ENCODE data around the gene ATP6V1B1.

The ATP6V1B1 gene

GRCh38 chr2:70892750-70893149 is 43.0 kb upstream of the ATP6V1B1 start:
- H3K9ac ChIP-seq (ENCODE audit: low read depth in 1 of 2, low read length in 2 of 2): no peak overlapping the region
- peaks cover 81 to 92% of the 10 kb centered on the region in 2 donors for H3K27me3 ChIP-seq (ENCODE audit: control insufficient read depth in 1 of 2, insufficient read depth in 2 of 2, low read length in 2 of 2)
- H3K36me3 ChIP-seq (ENCODE audit: control insufficient read depth in 1 of 2, insufficient read depth in 2 of 2, low read length in 2 of 2): no peaks in the 10 kb centered on the region
- peaks cover 6 to 17% of the 10 kb centered on the region in 2 donors for H3K4me1 ChIP-seq (ENCODE audit: control insufficient read depth in 1 of 2, insufficient read depth in 2 of 2, low read length in 2 of 2)
- H3K4me3 ChIP-seq (ENCODE audit: low read depth in 1 of 2, low read length in 2 of 2): no peak overlapping the region
- no peaks in the 10 kb centered on the region for H3K9me3 ChIP-seq (ENCODE audit: control insufficient read depth in 1 of 2, low read length in 2 of 2)
- no peak overlapping the region for H3K27ac ChIP-seq (ENCODE audit: low read depth, low read length)

- Histone ChIP-seq H3K4me3 (ENCODE audit: low read depth in 1 of 2, low read length in 2 of 2) (no peak overlapping the region), H3K4me1 (ENCODE audit: control insufficient read depth in 1 of 2, insufficient read depth in 2 of 2, low read length in 2 of 2) (peaks cover 3 to 13% of the 10 kb centered on the region in 2 donors), H3K27ac (ENCODE audit: low read depth, low read length) (no peak overlapping the region), H3K9me3 (ENCODE audit: control insufficient read depth in 1 of 2, low read length in 2 of 2) (no peaks in the 10 kb centered on the region), H3K9ac (ENCODE audit: low read depth in 1 of 2, low read length in 2 of 2) (no peak overlapping the region), H3K36me3 (ENCODE audit: control insufficient read depth in 1 of 2, insufficient read depth in 2 of 2, low read length in 2 of 2) (no peaks in the 10 kb centered on the region), H3K27me3 (ENCODE audit: control insufficient read depth in 1 of 2, insufficient read depth in 2 of 2, low read length in 2 of 2) (peaks cover 81 to 92% of the 10 kb centered on the region in 2 donors)
Observed at GRCh38 chr2:70893186-70893585, 42.5 kb upstream of the ATP6V1B1 start.

DNA sequence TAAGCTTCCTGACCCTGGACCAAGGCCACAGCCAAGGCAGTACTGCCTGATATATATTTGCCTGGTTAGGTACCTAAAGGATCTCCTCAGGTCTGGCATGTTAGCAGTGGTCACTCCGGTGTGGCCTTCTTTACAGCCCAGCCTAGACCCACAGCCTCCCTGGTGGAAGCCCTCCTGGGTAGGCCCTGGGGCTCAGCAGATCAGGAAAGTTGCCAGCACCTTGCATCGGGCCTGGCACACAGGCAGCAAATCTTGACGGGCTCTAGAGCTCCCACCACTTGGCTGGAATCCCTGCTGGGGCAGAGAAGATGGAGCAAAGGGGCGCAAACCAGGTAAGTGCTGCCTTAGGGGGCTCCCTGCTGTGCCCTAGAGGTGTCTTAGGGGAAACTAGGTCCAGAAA is 40.9 kb upstream of the ATP6V1B1 start:
- H3K9ac ChIP-seq (ENCODE audit: low read depth in 1 of 2, low read length in 2 of 2): no peak overlapping the region
- H3K27me3 ChIP-seq (ENCODE audit: control insufficient read depth in 1 of 2, insufficient read depth in 2 of 2, low read length in 2 of 2): peaks cover 80 to 93% of the 10 kb centered on the region in 2 donors
- no peak overlapping the region for H3K27ac ChIP-seq (ENCODE audit: low read depth, low read length)
- H3K36me3 ChIP-seq (ENCODE audit: control insufficient read depth in 1 of 2, insufficient read depth in 2 of 2, low read length in 2 of 2): no peaks in the 10 kb centered on the region
- no peak overlapping the region for H3K4me3 ChIP-seq (ENCODE audit: low read depth in 1 of 2, low read length in 2 of 2)
- H3K4me1 ChIP-seq (ENCODE audit: control insufficient read depth in 1 of 2, insufficient read depth in 2 of 2, low read length in 2 of 2): no peaks in the 10 kb centered on the region
- no peaks in the 10 kb centered on the region for H3K9me3 ChIP-seq (ENCODE audit: control insufficient read depth in 1 of 2, low read length in 2 of 2)

GRCh38 chr2:70895249-70895648 is 40.5 kb upstream of the ATP6V1B1 start:
- no peak overlapping the region for H3K27ac ChIP-seq (ENCODE audit: low read depth, low read length)
- H3K27me3 ChIP-seq (ENCODE audit: control insufficient read depth in 1 of 2, insufficient read depth in 2 of 2, low read length in 2 of 2): peaks cover 78 to 92% of the 10 kb centered on the region in 2 donors
- H3K4me3 ChIP-seq (ENCODE audit: low read depth in 1 of 2, low read length in 2 of 2): no peak overlapping the region
- no peaks in the 10 kb centered on the region for H3K36me3 ChIP-seq (ENCODE audit: control insufficient read depth in 1 of 2, insufficient read depth in 2 of 2, low read length in 2 of 2)
- no peaks in the 10 kb centered on the region for H3K9me3 ChIP-seq (ENCODE audit: control insufficient read depth in 1 of 2, low read length in 2 of 2)
- no peak overlapping the region for H3K9ac ChIP-seq (ENCODE audit: low read depth in 1 of 2, low read length in 2 of 2)
- no peaks in the 10 kb centered on the region for H3K4me1 ChIP-seq (ENCODE audit: control insufficient read depth in 1 of 2, insufficient read depth in 2 of 2, low read length in 2 of 2)

DNA sequence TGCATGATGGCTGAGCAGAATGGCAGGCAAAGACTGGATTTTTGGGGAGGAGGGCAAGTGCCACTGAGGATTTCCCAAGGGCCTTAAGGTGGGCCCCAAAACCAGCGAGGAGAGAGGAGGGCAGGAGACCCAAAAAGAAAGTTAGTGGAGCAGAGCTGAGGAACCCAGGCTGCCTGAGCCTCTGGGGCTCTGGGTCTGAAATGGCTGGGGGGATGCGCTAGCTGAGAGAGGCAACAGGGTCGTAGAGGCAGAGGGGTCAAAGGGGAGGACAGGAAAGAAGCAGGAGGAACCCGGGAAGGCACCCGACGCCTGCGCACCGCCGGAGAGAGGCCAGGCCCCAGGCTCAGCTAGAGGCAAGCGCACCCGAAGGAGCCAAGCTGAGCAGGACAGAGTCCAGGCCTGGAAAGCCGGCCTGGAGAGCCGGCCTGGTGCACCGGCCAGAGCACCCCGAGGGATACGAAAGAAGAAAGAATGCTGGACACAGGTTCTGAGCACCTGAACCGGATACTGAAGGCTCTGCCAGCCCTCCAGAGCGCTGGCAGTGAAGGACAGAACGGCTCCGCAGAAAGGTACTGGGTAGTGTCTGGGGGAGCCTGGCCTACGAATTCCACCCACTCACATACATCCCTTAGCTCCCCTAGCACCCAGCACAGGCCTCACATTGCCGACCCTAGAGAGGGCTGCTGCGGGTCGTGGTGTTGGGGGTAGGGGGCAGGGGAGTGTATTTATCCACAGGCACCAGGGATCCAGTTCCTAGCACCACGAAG is 39.5 kb upstream of the ATP6V1B1 start:
- H3K9me3 ChIP-seq (ENCODE audit: control insufficient read depth in 1 of 2, low read length in 2 of 2): no peaks in the 10 kb centered on the region
- no peak overlapping the region for H3K9ac ChIP-seq (ENCODE audit: low read depth in 1 of 2, low read length in 2 of 2)
- H3K36me3 ChIP-seq (ENCODE audit: control insufficient read depth in 1 of 2, insufficient read depth in 2 of 2, low read length in 2 of 2): no peaks in the 10 kb centered on the region
- no peak overlapping the region for H3K27ac ChIP-seq (ENCODE audit: low read depth, low read length)
- H3K4me3 ChIP-seq (ENCODE audit: low read depth in 1 of 2, low read length in 2 of 2): no peak overlapping the region
- H3K27me3 ChIP-seq (ENCODE audit: control insufficient read depth in 1 of 2, insufficient read depth in 2 of 2, low read length in 2 of 2): peaks cover 78 to 92% of the 10 kb centered on the region in 2 donors
- H3K4me1 ChIP-seq (ENCODE audit: control insufficient read depth in 1 of 2, insufficient read depth in 2 of 2, low read length in 2 of 2): peaks cover 0 to 6% of the 10 kb centered on the region in 2 donors

GRCh38 chr2:70896765-70897202 is 38.9 kb upstream of the ATP6V1B1 start:
- no peak overlapping the region for H3K4me3 ChIP-seq (ENCODE audit: low read depth in 1 of 2, low read length in 2 of 2)
- H3K9ac ChIP-seq (ENCODE audit: low read depth in 1 of 2, low read length in 2 of 2): no peak overlapping the region
- H3K27me3 ChIP-seq (ENCODE audit: control insufficient read depth in 1 of 2, insufficient read depth in 2 of 2, low read length in 2 of 2): peaks cover 79 to 92% of the 10 kb centered on the region in 2 donors
- no peaks in the 10 kb centered on the region for H3K36me3 ChIP-seq (ENCODE audit: control insufficient read depth in 1 of 2, insufficient read depth in 2 of 2, low read length in 2 of 2)
- H3K27ac ChIP-seq (ENCODE audit: low read depth, low read length): no peak overlapping the region
- no peaks in the 10 kb centered on the region for H3K9me3 ChIP-seq (ENCODE audit: control insufficient read depth in 1 of 2, low read length in 2 of 2)
- peaks cover 0 to 11% of the 10 kb centered on the region in 2 donors for H3K4me1 ChIP-seq (ENCODE audit: control insufficient read depth in 1 of 2, insufficient read depth in 2 of 2, low read length in 2 of 2)

DNA sequence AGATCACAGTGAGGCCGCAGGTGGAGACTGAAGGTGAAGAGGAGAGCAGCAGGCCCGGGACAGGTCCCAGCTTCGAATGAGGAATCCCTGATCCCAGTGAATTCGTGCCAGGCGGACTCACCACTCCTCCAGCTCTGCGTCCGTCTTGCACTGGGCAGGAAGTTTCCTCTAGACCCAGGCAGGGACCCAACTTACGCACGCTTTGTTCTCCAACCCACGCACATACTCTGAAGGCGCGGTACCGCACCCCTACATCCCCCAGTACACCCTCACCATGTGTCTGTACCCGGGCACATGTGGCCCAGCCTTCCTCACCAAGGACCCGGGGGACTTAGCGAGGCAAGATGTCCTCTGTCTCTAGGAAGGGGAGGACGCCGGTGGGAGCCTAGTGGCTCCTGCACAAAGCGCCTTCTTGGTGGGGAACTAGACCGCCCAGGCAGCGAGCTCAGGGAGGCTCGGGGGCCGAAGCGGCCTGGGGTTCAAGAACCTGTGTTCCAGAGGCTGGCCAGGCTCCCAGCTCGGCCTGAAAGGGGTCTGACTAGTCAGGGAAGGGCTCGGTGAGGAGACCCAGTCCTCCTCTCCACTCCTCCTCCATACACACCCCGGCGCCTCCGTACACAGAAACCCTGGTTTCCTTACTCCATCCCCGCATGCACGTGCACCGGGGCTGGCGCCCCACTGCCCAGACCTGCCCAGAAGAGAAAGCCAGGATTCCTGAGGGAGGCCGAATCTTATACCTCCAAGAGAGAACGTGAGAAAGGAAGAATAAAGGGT is 38.3 kb upstream of the ATP6V1B1 start:
- H3K27me3 ChIP-seq (ENCODE audit: control insufficient read depth in 1 of 2, insufficient read depth in 2 of 2, low read length in 2 of 2): peaks cover 82 to 92% of the 10 kb centered on the region in 2 donors
- no peak overlapping the region for H3K4me3 ChIP-seq (ENCODE audit: low read depth in 1 of 2, low read length in 2 of 2)
- no peak overlapping the region for H3K9ac ChIP-seq (ENCODE audit: low read depth in 1 of 2, low read length in 2 of 2)
- H3K4me1 ChIP-seq (ENCODE audit: control insufficient read depth in 1 of 2, insufficient read depth in 2 of 2, low read length in 2 of 2): peaks cover 0 to 11% of the 10 kb centered on the region in 2 donors
- no peaks in the 10 kb centered on the region for H3K36me3 ChIP-seq (ENCODE audit: control insufficient read depth in 1 of 2, insufficient read depth in 2 of 2, low read length in 2 of 2)
- no peak overlapping the region for H3K27ac ChIP-seq (ENCODE audit: low read depth, low read length)
- no peaks in the 10 kb centered on the region for H3K9me3 ChIP-seq (ENCODE audit: control insufficient read depth in 1 of 2, low read length in 2 of 2)

DNA sequence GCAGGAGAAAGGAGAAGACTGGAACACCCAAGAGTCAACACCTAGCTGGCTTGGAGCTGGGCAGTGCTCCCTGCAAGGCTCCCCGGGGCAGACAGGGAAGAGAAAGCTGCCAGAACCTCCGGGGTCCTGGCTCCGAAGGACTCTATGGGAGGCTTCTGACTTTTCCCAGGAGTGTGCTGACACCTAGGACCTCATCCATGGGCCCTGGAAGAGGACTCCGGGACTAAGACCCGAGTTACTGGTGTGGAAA is 37.8 kb upstream of the ATP6V1B1 start:
- H3K9me3 ChIP-seq (ENCODE audit: control insufficient read depth in 1 of 2, low read length in 2 of 2): no peaks in the 10 kb centered on the region
- peaks cover 79 to 94% of the 10 kb centered on the region in 2 donors for H3K27me3 ChIP-seq (ENCODE audit: control insufficient read depth in 1 of 2, insufficient read depth in 2 of 2, low read length in 2 of 2)
- peaks cover 0 to 11% of the 10 kb centered on the region in 2 donors for H3K4me1 ChIP-seq (ENCODE audit: control insufficient read depth in 1 of 2, insufficient read depth in 2 of 2, low read length in 2 of 2)
- H3K4me3 ChIP-seq (ENCODE audit: low read depth in 1 of 2, low read length in 2 of 2): no peak overlapping the region
- no peaks in the 10 kb centered on the region for H3K36me3 ChIP-seq (ENCODE audit: control insufficient read depth in 1 of 2, insufficient read depth in 2 of 2, low read length in 2 of 2)
- no peak overlapping the region for H3K9ac ChIP-seq (ENCODE audit: low read depth in 1 of 2, low read length in 2 of 2)
- H3K27ac ChIP-seq (ENCODE audit: low read depth, low read length): no peak overlapping the region

- H3K9ac ChIP-seq (ENCODE audit: low read depth in 1 of 2, low read length in 2 of 2): no peak overlapping the region
- H3K36me3 ChIP-seq (ENCODE audit: control insufficient read depth in 1 of 2, insufficient read depth in 2 of 2, low read length in 2 of 2): no peaks in the 10 kb centered on the region
- H3K4me1 ChIP-seq (ENCODE audit: control insufficient read depth in 1 of 2, insufficient read depth in 2 of 2, low read length in 2 of 2): peaks cover 0 to 11% of the 10 kb centered on the region in 2 donors
- H3K27me3 ChIP-seq (ENCODE audit: control insufficient read depth in 1 of 2, insufficient read depth in 2 of 2, low read length in 2 of 2): peaks cover 76 to 92% of the 10 kb centered on the region in 2 donors
- H3K9me3 ChIP-seq (ENCODE audit: control insufficient read depth in 1 of 2, low read length in 2 of 2): no peaks in the 10 kb centered on the region
- no peak overlapping the region for H3K27ac ChIP-seq (ENCODE audit: low read depth, low read length)
- H3K4me3 ChIP-seq (ENCODE audit: low read depth in 1 of 2, low read length in 2 of 2): no peak overlapping the region
Observed at GRCh38 chr2:70898363-70899240, 37.1 kb upstream of the ATP6V1B1 start.

All from duodenal mucosa (tissue), 2 donors.